ENCODE measurements around the gene PTPRD.

The PTPRD gene

DNA sequence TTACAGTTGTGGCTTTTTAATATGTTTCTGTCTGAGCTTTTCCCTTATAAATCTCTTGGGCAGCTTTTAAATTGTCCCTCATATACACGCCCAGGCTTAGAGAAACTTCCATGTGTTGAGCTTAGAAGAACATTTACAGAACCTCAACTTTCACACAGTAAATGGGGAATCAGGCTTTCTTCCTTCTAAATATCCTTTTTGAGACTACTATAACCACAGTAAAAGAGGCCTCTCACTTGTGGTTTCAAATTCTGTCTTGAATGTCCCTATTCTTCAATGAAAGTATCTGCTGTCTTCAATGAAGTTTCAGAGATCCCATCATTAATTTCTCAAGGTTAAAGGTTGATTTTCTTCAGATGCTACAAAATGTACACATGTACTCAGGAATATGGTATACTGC lies 2224.7 kb downstream of the PTPRD start:
- DNase-seq (ENCODE audit: low read depth), result no peak

DNA sequence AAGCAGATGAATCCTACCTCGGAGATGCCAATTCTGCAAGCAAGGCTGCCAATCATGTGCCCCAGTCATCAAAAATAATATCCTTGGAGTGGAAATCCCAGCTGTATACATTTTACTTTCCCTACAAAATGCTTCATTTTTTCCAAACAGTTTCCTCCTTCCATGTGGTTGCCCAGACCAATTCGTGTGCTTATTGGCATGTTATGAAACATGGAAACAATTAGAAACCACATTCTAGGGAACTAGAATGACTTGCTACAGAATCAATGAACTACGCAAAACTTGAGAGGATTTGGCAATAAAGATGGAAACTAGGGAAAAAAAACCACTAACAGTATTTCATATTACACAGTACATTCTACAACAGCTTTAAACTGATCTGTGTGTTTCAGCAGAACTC lies 2228.7 kb downstream of the PTPRD start:
- no peak for DNase-seq (ENCODE audit: low read depth)

DNA sequence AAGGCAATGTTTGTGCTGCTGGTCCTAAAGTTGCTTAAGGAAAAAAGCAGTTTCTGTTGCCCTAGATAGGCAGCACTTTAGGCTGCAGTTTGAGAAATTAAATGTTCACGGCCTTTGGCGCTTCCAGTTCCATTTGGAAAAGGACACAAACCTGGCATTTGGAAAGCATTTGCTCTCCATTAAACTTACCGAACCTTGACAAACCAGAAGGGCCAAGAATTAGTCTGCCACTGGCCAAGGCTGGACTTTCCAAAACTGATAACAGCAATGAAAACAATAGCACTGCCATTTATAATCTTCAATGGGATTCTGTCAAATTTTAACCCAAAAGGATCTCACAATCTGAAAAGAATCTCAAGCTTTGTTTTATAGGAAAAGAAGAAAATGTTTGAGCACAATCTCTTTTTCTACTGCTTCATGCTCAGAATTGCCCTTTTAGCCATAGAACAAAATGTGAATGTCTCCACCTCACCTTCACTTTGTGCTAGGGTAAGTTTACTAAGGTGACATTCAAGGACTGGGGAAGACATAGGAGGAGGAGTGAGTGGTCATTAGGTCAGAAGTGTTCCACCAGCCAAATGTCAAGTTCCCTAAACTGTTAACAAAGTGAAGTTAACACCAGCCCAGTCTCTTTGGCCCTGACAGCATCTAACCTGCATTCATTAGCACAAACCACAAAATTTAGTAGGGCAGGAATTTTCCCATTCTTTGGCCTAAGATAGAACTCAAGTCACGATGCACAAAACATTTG lies 2229.8 kb downstream of the PTPRD start:
- DNase-seq (ENCODE audit: low read depth), result no peak

DNA sequence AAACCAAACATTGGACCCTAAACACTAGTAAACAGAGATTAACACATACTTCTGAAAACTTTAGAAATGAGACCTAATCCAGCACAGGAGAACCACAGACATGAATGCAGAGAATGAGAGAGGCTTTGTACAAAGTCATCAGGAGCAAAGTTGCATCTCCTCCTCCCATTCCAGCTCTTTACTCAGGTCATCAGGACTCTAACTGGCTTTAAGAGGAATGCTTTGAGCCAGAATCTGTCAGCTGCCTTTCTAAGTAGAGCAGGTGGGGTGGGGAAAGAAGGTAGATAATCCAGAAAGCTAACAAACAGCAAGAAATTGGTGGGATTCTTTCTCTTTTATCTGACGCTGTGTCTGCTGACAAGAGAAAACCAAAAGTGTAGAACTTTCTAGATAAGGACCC lies 2230.5 kb downstream of the PTPRD start:
- DNase-seq (ENCODE audit: low read depth), result no peak

DNA sequence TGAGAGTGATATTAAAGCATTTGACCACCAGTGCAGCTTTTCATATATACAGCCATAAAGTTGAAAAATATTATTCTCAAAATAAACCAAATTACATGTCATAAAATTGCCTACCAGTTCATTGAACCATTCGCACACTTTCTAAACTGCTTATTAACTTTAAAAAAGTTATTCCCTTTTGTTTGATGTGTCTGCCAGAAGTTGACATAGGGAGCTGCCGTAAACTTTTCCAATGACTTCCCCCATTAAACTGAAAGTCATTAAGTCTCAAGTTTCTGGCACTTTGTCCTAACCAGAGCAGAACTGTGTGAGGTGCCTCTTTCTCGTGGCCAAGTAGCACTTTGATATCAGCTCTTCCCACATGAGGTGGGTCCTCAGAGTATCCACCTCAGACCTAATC lies 2231.2 kb downstream of the PTPRD start:
- no peak for DNase-seq (ENCODE audit: low read depth)

DNA sequence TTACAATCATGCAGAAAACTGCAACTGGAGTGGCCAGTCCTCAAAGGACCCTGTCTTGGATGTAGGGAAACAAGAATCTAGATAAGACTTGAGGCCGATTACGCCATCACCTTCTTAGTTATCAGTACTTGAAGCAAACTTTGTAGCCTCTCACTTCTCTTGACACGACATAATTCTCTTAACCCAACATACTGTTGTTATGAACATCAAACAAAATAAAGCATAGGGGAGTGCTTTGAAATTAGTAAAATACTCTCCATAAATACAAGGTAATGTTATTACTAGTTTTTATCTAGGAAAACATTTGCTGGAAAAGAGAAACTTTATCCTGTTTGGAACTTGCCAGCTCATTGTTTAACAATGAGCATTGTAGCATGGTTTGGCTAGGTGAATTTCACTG lies 2238.3 kb downstream of the PTPRD start:
- no peak for DNase-seq (ENCODE audit: low read depth)

DNA sequence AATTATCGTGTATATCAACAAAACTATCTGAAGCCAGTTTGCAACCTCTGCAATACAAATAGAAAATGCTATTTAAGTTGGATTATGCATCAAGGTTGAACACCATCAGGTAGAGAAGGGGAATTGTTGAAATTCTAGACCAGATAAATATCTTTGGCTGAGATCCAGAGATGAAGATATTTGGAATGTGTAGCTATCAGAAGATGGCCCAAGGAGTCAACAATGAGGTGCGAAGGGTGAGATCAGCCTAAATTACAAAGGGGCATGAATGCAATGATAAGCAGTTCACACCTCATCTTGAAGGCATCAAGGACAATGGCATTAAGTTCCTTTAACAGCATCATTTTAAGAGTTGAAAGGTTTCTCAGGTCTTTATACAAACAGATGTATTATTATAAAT lies 2241.1 kb downstream of the PTPRD start:
- DNase-seq (ENCODE audit: low read depth), result no peak

DNA sequence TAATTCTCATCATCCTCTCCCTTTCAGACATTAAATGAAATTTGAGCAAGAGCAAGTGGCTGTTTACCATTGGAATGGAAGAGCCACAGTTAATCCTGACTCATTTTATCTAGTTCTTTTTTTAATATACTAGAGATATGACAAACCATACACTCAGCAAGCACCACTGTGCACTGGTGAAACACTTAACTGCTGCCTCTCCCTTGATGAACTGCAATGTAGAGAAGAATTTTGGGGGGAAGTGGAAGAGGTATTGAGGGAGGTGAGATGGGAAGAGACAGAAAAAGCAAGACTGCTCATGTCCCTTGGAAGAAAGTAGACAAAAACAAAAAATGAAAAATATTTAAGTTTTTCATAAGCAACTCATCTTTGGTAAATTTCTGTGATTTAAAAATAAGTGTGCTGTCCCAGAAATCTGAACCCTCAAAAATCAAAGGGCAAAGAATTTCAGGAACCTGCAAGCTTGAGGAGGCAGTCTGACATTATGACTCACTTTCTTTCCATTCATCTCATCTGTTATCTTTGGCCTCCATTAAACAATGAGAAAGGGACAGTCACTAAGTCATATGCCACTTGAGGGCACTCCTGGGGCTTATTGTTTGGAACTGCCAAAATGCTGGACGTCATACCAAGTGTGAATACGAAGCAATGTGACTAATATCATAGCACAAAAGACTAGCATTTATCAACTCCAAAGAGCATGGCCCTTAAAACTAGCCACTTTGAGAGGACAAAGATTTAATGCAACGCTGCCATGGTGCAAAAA lies 2246.5 kb downstream of the PTPRD start:
- no peak for DNase-seq (ENCODE audit: low read depth)

DNA sequence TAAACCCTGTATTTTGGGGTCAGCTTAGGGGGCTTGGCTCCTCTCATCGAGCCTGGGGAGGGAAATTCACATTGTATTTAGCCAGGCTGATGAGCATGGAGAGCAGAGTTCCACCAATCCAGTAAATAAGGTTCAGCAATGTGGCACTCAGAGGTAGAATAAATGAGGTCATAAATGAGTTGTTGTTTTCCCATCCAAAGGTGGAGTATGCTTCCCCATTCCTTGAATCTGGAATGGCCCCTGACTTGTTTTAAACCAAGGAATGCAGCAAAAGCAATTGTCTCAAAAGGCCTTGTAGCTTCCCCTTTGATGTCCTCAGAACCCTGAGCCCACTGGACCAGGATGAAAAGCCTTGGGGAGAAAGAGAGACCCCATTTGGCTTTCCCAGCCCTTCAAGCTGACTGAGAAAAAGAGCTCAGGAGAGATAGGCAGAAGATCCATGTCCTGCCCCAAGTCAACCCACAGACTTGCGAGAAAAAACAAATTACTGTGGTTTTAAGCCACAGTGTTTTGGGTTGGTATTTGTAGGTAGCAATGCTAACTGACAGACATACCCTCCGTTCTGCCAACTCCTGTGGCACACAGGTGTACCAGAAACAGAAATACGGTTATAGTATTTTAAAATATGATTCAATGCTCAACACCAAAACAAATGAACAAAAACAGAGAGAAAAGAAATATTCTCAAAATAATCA lies 2247.2 kb downstream of the PTPRD start:
- no peak for DNase-seq (ENCODE audit: low read depth)

DNA sequence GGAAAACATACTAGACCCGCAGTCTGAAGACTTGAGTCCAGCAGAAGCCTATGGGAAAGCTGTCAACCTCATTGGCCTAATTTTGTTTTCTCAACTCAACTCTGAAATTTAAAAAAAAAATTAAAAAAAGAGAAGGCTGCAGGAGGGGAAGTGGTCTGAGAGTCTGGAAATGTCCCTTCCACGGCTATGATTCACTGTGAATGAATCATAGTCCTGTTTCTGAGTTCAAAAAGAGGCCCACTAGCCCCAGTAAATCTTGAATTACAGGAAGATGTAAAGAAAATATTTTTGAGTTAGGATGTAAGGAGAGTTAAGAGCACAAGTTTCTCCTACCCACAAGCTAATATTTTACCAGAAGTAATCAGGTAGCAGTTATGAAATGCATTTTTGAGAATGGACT lies 2247.8 kb downstream of the PTPRD start:
- no peak for DNase-seq (ENCODE audit: low read depth)

DNA sequence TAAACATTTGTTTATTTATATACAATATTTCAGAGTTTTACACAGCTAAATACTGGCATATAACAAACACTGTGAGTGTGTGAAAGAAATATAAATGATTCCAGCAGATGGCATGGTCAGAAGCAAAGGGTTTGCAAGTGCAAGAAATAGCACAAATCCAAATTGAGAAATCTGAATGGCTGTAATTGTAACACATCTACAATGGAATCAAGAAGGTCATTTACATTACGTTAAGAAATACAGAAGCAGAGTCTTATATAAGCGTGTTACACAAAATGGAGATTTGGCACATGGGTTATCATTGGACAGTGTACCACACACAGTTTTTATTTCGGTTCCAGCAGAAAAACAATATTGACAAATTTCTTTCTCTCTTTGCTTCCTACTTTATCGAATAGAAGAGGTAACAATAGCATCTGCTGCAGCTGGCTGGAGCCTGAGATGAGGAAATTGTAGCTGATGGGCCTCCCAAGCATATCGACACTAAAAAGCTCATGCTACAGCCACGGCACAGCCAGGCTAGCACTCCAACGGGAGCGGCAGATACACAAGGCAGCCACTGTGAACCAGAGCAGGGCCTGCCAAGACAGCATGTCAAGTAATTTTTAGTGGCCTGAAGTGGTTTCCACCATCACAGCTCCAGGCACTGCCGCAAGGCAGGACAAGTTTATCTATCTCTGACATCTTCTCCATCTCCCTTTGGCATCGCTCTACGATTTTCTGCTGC lies 2248.6 kb downstream of the PTPRD start:
- DNase-seq (ENCODE audit: low read depth), result no peak

DNA sequence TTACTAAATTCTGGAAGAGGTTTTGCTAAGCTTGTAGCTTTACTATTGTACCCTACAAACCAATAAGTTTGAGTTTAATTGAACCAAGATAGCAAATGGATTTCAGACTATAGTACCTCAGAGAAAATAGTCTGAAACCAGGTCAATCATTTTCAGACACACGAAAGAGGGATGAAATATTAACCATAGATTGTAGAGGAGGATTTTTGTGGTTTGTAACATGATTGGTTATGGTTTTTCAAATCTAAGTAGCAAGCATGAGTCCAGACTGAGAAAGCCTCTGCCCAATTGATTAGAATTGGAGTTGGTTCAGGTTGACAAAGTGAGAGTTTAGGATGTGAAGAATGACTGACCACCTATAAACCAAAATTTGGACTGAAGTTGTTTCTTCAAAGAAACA lies 2250.6 kb downstream of the PTPRD start:
- DNase-seq (ENCODE audit: low read depth), result no peak

DNA sequence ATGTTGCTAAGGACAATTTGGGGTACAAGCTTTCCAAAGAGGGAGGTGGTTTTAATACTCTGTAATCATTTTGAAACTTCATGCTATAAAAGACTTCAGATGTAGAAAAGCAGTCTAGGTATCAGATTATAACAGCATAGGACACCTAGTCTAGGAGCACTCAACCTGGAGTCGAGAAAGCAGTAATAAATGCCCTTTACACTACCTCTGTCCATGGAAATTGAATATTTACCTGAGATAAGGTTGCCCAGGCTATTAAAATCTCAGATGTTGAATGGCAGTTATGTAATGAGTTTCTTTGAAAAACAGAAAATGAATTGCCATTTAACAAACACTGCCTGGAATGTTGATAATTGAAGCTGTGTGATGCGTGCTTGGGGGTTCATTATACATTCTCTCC lies 2251.4 kb downstream of the PTPRD start:
- DNase-seq (ENCODE audit: low read depth), result no peak

DNA sequence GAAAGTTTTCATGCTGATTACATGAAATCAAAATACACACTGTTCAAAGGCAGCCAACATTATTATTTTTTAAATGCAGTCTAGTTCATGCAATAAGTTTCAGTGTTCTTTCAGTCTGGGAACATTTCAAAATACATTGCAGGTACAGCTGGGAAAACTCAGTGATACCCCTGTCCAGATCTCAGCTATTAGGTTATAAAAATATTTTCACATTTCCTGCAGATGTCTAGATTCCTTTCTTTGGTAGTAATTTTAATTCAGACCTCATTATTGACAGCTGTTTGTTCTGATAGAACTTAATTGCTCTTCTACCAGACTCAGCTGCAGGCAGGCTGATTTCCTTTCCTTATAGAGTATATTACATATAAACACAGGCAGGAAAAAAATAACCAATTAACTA lies 2256.4 kb downstream of the PTPRD start:
- DNase-seq (ENCODE audit: low read depth), result no peak

DNA sequence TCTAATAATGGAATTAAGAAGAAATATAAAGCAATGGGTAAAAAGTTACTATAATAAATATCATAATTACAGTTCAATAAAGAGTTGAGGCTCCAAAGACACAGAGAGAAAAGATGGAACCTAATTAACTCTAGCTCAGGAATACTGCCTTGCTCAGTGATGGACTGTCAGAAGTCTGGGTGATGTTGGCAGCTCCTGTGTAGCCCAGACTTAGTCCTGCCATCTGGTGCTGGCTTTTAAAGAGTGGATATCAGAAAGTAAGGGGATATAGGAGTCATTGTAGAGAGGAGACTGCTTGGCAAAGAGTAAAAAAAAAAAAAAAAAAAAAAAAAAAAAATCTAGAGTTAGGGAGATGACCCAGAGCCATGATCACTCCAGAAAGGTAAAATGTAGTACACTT lies 2261.4 kb downstream of the PTPRD start:
- DNase-seq (ENCODE audit: low read depth), result no peak

DNA sequence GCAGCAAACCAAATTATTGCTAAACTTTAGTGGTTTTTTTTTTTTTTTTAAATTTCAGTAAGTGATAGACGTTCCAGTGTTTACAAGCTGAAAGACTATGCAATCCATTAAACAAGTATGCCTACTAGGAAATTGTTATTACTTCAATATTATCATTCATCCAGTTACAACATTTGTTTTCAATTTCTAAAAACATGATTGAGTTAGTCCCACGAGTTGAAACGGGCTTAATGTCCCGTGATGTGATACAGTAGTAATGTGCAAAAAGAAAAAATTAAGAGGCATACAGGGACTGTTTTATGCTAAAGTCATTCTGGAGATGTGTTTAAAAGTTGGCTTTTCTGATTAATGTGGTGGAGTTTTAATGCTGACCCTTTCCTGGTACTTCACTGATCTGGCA lies 2262.9 kb downstream of the PTPRD start:
- DNase-seq (ENCODE audit: low read depth), result no peak

DNA sequence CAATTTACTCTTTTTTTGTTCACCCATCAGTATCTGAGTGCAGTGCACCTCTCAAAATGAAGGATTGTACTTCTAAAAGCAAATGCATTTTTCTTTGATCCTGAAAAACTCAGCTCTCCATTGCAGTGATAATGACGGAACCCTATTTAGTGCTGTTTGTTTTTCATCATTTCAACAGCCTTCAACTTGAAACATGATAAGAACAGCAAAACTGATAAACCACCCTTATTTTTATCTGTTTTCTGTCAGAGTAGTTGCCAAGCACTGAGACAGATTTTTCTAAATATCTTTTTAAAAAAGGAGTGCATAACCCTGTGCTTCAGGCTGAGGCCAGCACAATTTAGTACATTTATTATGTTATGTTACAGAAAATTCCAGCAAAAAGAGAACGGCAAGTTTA lies 2263.4 kb downstream of the PTPRD start:
- no peak for DNase-seq (ENCODE audit: low read depth)

DNA sequence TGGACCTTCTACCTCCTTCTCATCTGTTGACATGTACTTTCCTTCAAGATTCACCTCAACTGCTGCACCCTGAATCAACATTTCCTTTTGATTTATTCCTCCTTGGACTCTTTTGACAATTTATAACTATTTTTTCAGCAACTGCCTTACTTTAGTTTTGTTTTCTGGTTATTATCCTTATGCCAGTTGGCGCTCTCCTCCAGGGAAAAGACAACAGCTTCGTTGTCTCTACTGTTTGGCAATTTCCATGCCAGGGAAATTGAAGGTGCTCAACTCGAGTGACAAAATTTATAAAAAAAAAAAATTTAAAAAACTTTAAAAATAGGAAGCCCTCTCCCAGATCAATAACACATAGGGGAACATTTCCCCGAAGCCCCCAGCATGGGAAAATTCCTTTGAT lies 2264.0 kb downstream of the PTPRD start:
- DNase-seq (ENCODE audit: low read depth), result no peak

DNA sequence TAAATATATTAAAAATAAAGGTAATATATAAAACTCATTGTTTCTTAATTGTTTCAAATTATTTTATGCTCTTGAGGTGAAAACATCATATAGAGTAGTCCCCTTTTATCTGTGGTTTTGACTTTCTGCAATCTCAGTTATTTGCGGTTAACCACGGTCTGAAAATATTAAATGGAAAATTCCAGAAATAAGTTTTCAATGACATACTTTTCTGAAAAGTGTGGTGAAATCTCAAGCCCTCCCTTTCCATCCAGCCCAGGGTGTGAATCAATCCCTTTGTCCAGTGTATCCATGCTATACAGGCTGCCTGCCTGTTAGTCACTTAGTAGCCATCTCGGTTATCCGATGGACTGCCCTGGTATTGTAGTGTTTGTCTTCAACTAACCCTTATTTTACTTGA lies 2266.5 kb downstream of the PTPRD start:
- no peak for DNase-seq (ENCODE audit: low read depth)

DNA sequence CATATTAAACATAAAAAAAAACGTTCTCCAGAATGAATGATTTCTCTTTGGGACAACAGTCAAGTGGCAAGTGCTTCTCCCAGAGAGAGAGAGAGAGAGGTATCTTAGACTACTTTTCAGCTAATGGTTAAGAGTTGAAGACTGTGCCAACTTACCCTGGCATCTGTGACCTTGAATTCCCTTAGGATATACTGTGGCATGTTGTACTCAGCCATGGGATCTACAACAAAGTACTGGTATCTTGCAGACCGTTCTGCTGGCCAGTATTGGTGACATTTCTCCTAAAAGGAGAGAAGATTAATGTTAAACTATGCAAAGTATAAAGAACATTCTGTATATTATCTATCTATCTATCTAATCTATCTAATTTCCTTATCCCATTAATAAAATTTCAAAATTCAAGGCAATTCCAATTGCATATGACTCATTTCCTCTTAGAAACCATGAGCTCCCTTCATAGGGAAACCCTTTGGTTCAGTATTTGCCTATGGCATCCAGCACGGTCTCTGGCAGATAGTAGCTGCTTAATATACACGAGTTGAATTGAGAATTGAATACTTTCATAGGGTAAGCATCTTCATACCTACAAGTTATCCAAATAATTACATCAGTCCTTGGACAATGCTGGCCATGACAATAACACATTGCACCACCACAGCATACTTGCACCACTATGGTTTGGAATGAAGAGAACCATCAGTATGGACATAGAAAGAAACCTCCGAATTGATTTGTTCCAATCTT lies 2273.9 kb downstream of the PTPRD start:
- no peak for DNase-seq (ENCODE audit: low read depth)

DNA sequence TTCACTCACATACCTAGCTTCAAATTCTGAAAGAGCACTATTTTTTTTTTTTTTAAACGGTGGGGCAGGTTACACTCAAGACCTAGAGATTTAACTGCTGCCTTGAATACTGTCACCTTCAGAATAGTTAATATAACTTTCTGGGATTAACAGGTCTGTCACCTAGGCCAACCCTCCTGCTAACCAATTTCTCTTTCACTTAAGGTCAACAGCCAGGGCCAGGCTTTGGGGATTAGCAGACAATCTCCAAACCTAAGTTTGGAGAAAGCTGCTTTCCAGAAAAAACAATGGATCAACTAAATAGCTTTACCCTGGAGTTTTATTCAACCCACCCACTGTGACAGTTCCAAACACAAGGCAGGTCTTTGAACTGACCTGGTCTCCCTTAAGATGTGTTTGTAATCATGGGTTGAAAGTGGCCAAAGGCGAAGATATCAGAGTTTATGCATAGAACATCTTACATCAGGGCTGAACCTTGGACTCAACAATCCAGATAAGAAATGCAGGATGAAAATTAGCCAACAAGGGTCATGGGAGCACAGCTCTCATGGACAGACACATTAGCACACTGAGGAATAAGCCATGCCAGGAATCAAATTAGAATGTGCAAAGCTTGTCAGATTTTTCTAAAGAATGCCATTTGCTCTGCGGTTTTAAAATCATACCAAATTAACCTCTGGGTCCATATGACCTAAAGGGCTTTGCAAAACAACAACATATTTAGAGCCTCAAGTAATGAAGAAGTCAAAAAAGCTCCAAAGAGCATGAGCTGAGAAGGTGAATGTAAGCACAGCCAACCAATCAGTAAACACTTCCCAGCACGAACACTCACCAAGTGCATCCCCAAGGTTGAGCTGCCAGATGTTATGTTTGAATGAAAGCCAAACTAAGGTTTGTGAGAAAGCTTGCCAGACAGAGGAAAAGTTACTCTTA lies 2274.7 kb downstream of the PTPRD start:
- no peak for DNase-seq (ENCODE audit: low read depth)

Measured in HS-27A (cell line).